Measurements from ENCODE around the gene C4orf50. TPM values are rescaled to one million over a fixed set of nuclear protein-coding genes. Genes with fewer than 3 reads are reported as not detected.
"Not testable (repeated sequence)": the region's sequence is repeated elsewhere in the genome, so short reads cannot be mapped to it uniquely, and the experiment has no call there.

Gene C4orf50
- total RNA-seq, 2 donors from 2014 or later, result 0.34 to 2.1 TPM

- Mint-ChIP-seq H3K27ac (no peak overlapping the region), H3K27me3 (peaks cover 12% of the 10 kb centered on the region), H3K9me3 (no peaks in the 10 kb centered on the region), H3K4me3 (no peak overlapping the region), H3K36me3 (ENCODE audit: low read depth) (no peaks in the 10 kb centered on the region), H3K4me1 (no peaks in the 10 kb centered on the region)
- no peak for ATAC-seq (replicated peaks)
These were observed 18.9 kb downstream of the C4orf50 start for GRCh38 chr4:5999356-5999755.

DNA sequence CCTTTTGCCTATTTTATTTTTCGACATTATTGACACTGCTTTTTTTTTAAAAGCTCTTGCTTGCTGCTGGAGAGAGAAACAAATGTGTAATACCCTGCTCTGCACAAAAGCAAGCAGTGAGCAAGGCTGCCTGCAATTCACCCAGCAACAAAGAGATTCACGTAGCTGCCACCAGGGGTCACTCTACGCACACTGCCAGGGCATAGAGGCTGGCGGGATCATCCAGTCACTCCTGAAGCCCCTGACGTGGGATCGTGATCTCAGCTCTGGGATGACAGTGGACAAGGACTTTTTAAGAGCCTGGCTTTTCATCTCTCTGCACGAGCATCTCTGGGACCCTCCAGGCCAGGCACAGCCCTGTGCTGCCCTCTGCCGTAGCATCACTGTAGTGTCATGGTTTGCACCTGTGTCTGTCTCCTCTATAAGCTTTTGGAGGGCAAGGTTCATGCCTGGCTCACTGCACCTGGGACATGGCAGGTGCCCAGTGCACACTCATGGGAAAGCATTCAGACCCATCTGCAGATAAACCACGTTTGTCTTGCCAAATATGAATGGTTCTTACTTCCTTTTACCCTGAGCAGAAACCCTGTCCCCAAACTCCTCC lies 19.8 kb downstream of the C4orf50 start:
- ATAC-seq (replicated peaks), result peak; percentile 67
- H3K27me3 Mint-ChIP-seq, result peaks cover 12% of the 10 kb centered on the region
- H3K36me3 Mint-ChIP-seq (ENCODE audit: low read depth), result no peaks in the 10 kb centered on the region
- H3K27ac Mint-ChIP-seq, result no peak overlapping the region
- H3K4me3 Mint-ChIP-seq, result no peak overlapping the region
- H3K4me1 Mint-ChIP-seq, result no peaks in the 10 kb centered on the region
- H3K9me3 Mint-ChIP-seq, result no peaks in the 10 kb centered on the region

DNA sequence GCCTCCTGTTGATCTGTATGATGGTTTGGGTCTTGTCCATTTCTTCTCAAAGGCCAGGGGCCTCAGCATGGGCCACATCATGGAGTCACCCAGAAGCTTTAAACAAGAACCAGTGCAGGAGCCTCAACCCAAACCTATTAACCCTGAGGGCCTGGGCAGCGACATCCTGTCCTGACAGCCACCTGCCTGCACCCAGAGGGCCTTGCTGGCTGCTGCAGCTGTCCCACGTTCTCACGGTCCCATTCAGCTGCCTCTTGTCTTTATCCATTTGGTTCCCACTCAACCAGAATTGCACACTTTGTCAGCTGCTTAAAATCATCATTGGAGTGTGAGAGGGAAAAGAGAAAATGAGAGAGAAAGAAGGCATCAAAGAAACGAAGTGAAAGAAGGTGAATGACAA lies 21.6 kb downstream of the C4orf50 start:
- H3K27ac Mint-ChIP-seq, result no peak overlapping the region
- peaks cover 12% of the 10 kb centered on the region for H3K27me3 Mint-ChIP-seq
- no peak overlapping the region for H3K4me3 Mint-ChIP-seq
- no peaks in the 10 kb centered on the region for H3K4me1 Mint-ChIP-seq
- H3K9me3 Mint-ChIP-seq, result no peaks in the 10 kb centered on the region
- no peaks in the 10 kb centered on the region for H3K36me3 Mint-ChIP-seq (ENCODE audit: low read depth)
- no peak for ATAC-seq (replicated peaks)

DNA sequence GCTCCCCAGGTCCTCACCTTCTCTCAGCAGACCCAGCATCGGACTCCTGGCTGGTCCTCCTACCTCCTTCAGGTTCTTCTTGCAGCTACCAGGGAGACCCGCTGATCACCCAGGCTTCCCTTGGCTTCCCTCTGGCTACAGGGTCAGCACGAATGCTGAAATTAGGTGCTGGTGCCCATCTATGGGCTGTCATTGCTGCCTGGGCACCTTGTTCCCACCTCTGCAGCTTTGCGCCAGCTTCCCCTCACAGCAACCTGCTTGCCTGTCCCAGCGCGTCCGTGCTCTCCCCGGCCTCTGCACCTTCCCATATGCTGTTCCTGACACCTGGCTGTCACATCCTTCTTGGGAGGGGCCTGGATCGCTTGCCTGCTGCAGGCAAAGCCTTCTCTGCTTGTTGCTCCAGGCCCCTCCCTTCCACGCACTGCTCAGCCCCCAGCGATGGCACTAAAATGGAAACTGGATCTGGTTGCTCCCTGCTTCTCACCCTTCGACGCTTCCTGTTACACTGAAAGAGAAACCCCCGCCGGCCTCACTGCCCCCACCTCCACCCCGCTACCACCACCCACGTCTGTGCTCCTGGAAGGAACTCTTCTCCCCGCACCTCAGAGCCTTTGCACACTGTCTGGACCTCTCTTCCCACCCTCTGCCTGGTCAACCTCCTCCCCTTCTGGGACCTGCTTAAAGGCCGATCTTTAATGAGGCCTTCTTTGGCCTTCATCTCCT lies 22.2 kb downstream of the C4orf50 start:
- Mint-ChIP-seq H3K4me3 (no peak overlapping the region), H3K4me1 (no peaks in the 10 kb centered on the region), H3K9me3 (no peaks in the 10 kb centered on the region), H3K27ac (no peak overlapping the region), H3K36me3 (ENCODE audit: low read depth) (no peaks in the 10 kb centered on the region), H3K27me3 (peaks cover 12% of the 10 kb centered on the region)
- ATAC-seq (replicated peaks), result no peak

- ATAC-seq (replicated peaks), result no peak
- Mint-ChIP-seq H3K27me3 (peaks cover 8% of the 10 kb centered on the region), H3K4me3 (no peak overlapping the region), H3K9me3 (no peaks in the 10 kb centered on the region), H3K4me1 (no peaks in the 10 kb centered on the region), H3K36me3 (ENCODE audit: low read depth) (no peaks in the 10 kb centered on the region), H3K27ac (no peak overlapping the region)
These were observed 24.1 kb downstream of the C4orf50 start for GRCh38 chr4:5993876-5994811.

DNA sequence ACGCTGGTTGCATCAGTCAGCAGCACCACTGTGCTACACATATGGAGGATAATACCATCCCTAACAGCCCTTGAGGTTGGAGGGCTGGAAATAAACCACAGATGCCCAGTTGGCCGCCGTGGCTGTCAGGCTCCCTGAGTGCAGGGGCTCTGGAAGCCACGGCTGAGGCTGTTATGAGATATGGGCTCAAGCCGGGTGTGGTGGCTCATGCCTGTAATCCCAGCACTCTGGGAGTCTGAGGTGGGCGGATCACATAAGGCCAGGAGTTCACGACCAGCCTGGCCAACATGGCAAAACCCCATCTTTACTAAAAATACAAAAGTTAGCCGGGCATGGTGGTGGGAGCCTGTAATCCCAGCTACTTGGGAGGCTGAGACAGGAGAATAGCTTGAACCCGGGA lies 24.9 kb downstream of the C4orf50 start:
- H3K4me3 Mint-ChIP-seq; H3K36me3 Mint-ChIP-seq (ENCODE audit: low read depth); ATAC-seq (replicated peaks); H3K27me3 Mint-ChIP-seq; H3K4me1 Mint-ChIP-seq; H3K9me3 Mint-ChIP-seq; H3K27ac Mint-ChIP-seq: not testable (repeated sequence)

DNA sequence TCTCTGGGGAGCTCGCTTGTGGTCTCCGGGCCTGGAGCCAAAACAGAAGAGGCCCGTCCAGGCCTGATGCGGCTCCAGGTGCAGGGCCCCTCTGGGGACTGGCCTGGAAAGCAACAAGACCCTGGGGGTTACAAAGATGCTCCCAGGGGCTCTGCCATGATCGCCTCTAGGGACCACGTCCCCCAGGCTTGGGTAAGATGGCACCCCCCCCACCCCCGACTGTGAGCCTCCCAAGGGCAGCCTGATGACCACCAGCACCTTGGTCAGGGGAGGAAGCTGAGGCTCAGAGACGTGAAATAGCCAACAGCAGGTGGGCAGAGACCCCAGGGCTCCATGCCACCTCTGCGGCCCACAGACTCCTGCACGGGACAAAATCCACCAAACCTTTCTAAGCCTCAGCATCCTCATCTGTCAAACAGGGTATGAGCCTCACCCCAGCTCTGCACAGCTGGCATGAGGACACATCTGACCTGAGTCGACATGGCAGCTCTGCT lies 25.4 kb downstream of the C4orf50 start:
- no peak overlapping the region for H3K27ac Mint-ChIP-seq
- no peaks in the 10 kb centered on the region for H3K36me3 Mint-ChIP-seq (ENCODE audit: low read depth)
- no peak for ATAC-seq (replicated peaks)
- H3K27me3 Mint-ChIP-seq, result peaks cover 7% of the 10 kb centered on the region
- H3K4me3 Mint-ChIP-seq, result no peak overlapping the region
- H3K9me3 Mint-ChIP-seq, result no peaks in the 10 kb centered on the region
- no peaks in the 10 kb centered on the region for H3K4me1 Mint-ChIP-seq

DNA sequence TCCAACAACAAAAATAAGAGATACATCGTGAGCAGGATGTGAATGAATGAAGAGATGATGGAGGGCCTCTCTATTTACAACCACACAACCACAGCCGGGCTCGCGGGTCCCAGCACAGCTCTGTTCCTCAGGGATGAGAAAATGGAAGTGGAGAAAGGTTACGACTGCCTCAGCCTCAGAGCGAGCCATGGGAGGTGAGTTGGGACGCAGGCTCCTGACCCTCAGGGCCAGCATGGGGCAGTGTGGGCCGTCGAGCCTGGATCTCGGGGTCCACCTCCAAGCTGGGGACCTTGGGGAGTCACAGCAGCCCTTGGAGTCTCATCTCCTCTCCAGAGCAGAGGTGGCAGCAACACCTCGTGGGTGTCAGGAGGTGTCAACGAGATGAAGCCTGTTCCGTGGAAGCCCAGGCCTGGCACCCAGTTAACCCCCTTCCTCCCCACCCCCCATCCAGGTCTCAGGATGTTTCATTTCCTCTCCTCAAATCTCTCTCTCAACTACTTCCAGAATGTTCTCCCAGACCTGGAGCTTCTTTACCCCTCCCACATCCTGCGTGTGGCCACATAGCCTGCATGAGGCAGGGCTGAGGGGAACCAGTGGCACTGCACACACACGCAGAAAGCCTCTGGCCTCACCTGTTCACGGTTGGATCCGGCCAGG lies 25.9 kb downstream of the C4orf50 start:
- no peak overlapping the region for H3K4me3 Mint-ChIP-seq
- no peak overlapping the region for H3K27ac Mint-ChIP-seq
- no peaks in the 10 kb centered on the region for H3K36me3 Mint-ChIP-seq (ENCODE audit: low read depth)
- ATAC-seq (replicated peaks), result no peak
- no peaks in the 10 kb centered on the region for H3K4me1 Mint-ChIP-seq
- peaks cover 7% of the 10 kb centered on the region for H3K27me3 Mint-ChIP-seq
- no peaks in the 10 kb centered on the region for H3K9me3 Mint-ChIP-seq

GRCh38 chr4:5991405-5991804 lies 26.8 kb downstream of the C4orf50 start:
- no peaks in the 10 kb centered on the region for H3K4me1 Mint-ChIP-seq
- no peaks in the 10 kb centered on the region for H3K9me3 Mint-ChIP-seq
- H3K27me3 Mint-ChIP-seq, result peaks cover 1% of the 10 kb centered on the region
- ATAC-seq (replicated peaks), result no peak
- H3K27ac Mint-ChIP-seq, result no peak overlapping the region
- H3K4me3 Mint-ChIP-seq, result no peak overlapping the region
- no peaks in the 10 kb centered on the region for H3K36me3 Mint-ChIP-seq (ENCODE audit: low read depth)

- ATAC-seq (replicated peaks), result no peak
- Mint-ChIP-seq H3K27ac (no peak overlapping the region), H3K9me3 (no peaks in the 10 kb centered on the region), H3K4me1 (no peaks in the 10 kb centered on the region), H3K36me3 (ENCODE audit: low read depth) (no peaks in the 10 kb centered on the region), H3K27me3 (no peaks in the 10 kb centered on the region), H3K4me3 (no peak overlapping the region)
These were observed 27.6 kb downstream of the C4orf50 start for GRCh38 chr4:5990446-5991160.

- Mint-ChIP-seq H3K27ac (no peak overlapping the region), H3K9me3 (peaks cover 5% of the 10 kb centered on the region), H3K4me1 (no peaks in the 10 kb centered on the region), H3K4me3 (no peak overlapping the region), H3K27me3 (no peaks in the 10 kb centered on the region), H3K36me3 (ENCODE audit: low read depth) (no peaks in the 10 kb centered on the region)
- ATAC-seq (replicated peaks), result no peak
These were observed 28.7 kb downstream of the C4orf50 start for GRCh38 chr4:5989236-5990225.

GRCh38 chr4:5988086-5988845 lies 30.0 kb downstream of the C4orf50 start:
- H3K4me3 Mint-ChIP-seq, result no peak overlapping the region
- no peaks in the 10 kb centered on the region for H3K36me3 Mint-ChIP-seq (ENCODE audit: low read depth)
- H3K27ac Mint-ChIP-seq, result no peak overlapping the region
- no peaks in the 10 kb centered on the region for H3K4me1 Mint-ChIP-seq
- peaks cover 4% of the 10 kb centered on the region for H3K27me3 Mint-ChIP-seq
- ATAC-seq (replicated peaks), result peak; percentile 52
- peaks cover 13% of the 10 kb centered on the region for H3K9me3 Mint-ChIP-seq
